ENCODE measurements around the gene FAM193A. TPM values are rescaled to one million over a fixed set of nuclear protein-coding genes. Genes with fewer than 3 reads are reported as not detected.
A peak's percentile ranks its signal among the peaks of the same experiment; 100 is the strongest.

The FAM193A gene
- total RNA-seq, 2 experiments from 2014 or later = 28.4 to 30.0 TPM

- Mint-ChIP-seq H3K4me3 (peak overlapping the region; percentile 90), H3K27me3 (no peaks in the 10 kb centered on the region), H3K9me3 (no peaks in the 10 kb centered on the region), H3K36me3 (ENCODE audit: low read depth) (no peaks in the 10 kb centered on the region), H3K27ac (peak overlapping the region; percentile 73), H3K4me1 (ENCODE audit: low read depth) (peaks cover 31% of the 10 kb centered on the region)
- Histone ChIP-seq H3K27me3 (ENCODE audit: control insufficient read depth in 1 of 2, insufficient read depth in 2 of 2, low read length in 2 of 2) (no peaks in the 10 kb centered on the region), H3K27ac (ENCODE audit: low read depth in 1 of 2, low read length in 2 of 2) (peak overlapping the region in 1 of 2 donors; percentile 56), H3K9me3 (ENCODE audit: control insufficient read depth in 1 of 2, insufficient read depth in 1 of 2, low read length in 2 of 2) (no peaks in the 10 kb centered on the region), H3K36me3 (ENCODE audit: insufficient read depth, low read length) (peaks cover 19% of the 10 kb centered on the region), H3K4me3 (ENCODE audit: low read length) (peak overlapping the region; percentile 68), H3K4me1 (ENCODE audit: insufficient read depth, low read length) (peaks cover 33% of the 10 kb centered on the region)
- TF ChIP-seq CTCF (IDR thresholded peaks at IDR 0.05) = no peak
- POLR2A ChIA-PET = interaction anchor here (0.7 to 1.7 kb wide), 19 partner anchors 9 to 318 kb away, joined by 3 to 9 read pairs (median 4); partner anchors contain the start of genes ADD1, GRK4 and NOP14
- CTCF ChIA-PET = interaction anchor here (0.6 to 1.4 kb wide), 5 partner anchors 8 to 302 kb away, joined by 3 to 4 read pairs (median 3); no protein-coding TSS in a partner anchor
- ATAC-seq (ENCODE audit: poor library complexity) (no peak), DNase-seq (no peak)
- intact Hi-C loops (cut with DNase I, micrococcal nuclease) = loop anchor here (5.0 kb wide), 4 partner anchors 37 to 513 kb away; partner anchors contain the start of genes FAM193A (in 1 of the 2), HAUS3 (in 1 of the 2), POLN (in 1 of the 2) and SH3BP2 (in 1 of the 2)
Observed at GRCh38 chr4:2754848-2755819, 218.7 kb downstream of the FAM193A start.

GRCh38 chr4:2755821-2756690 lies 219.6 kb downstream of the FAM193A start, which contains the start of gene TNIP2:
TSS of gene TNIP2 (minus strand) at chr4:2756336. CDS start at chr4:2756289, 47 bp downstream.
- peaks cover 33% of the 10 kb centered on the region for H3K4me1 ChIP-seq (ENCODE audit: insufficient read depth, low read length)
- no peaks in the 10 kb centered on the region for H3K9me3 ChIP-seq (ENCODE audit: control insufficient read depth in 1 of 2, insufficient read depth in 1 of 2, low read length in 2 of 2)
- Mint-ChIP-seq H3K9me3 (no peaks in the 10 kb centered on the region), H3K4me3 (peak within 1 kb of the TSS; percentile 90), H3K36me3 (ENCODE audit: low read depth) (no peaks in the 10 kb centered on the region), H3K4me1 (ENCODE audit: low read depth) (peaks cover 31% of the 10 kb centered on the region), H3K27ac (peak within 1 kb of the TSS; percentile 73), H3K27me3 (no peaks in the 10 kb centered on the region)
- ChIA-PET POLR2A (interaction anchor here (0.7 to 1.7 kb wide), 19 partner anchors 10 to 318 kb away, joined by 3 to 9 read pairs (median 4); partner anchors contain the start of genes ADD1, GRK4 and NOP14), CTCF (interaction anchor here (0.6 to 1.4 kb wide), 5 partner anchors 8 to 301 kb away, joined by 3 to 4 read pairs (median 3); no protein-coding TSS in a partner anchor)
- peak within 1 kb of the TSS; percentile 68 for H3K4me3 ChIP-seq (ENCODE audit: low read length)
- no peaks in the 10 kb centered on the region for H3K27me3 ChIP-seq (ENCODE audit: control insufficient read depth in 1 of 2, insufficient read depth in 2 of 2, low read length in 2 of 2)
- H3K27ac ChIP-seq (ENCODE audit: low read depth in 1 of 2, low read length in 2 of 2) = peak within 1 kb of the TSS; percentile 29 to 56
- intact Hi-C loops (cut with DNase I, micrococcal nuclease) = loop anchor here (2.0 to 5.0 kb wide), 7 partner anchors 36 to 514 kb away; partner anchors contain the start of genes GRK4 (in 2 of the 2), NOP14 (in 2 of the 2), ADD1 (in 1 of the 2) and FAM193A (in 1 of the 2)
- TF ChIP-seq CTCF (IDR thresholded peaks at IDR 0.05) = no peak
- peak; percentile 78 for ATAC-seq (ENCODE audit: poor library complexity)
- H3K36me3 ChIP-seq (ENCODE audit: insufficient read depth, low read length) = peaks cover 11% of the 10 kb centered on the region
- peak; percentile 63 to 91 (median 76) for DNase-seq

All from CD4-positive, alpha-beta T cell (primary cell).